Panc1 (cell line): ENCODE data around the gene WNT9A. TPM values are rescaled to one million over a fixed set of nuclear protein-coding genes. Genes with fewer than 3 reads are reported as not detected.
"Not testable (repeated sequence)": the region's sequence is repeated elsewhere in the genome, so short reads cannot be mapped to it uniquely, and the experiment has no call there.

Source experiments
- ATAC-seq: fragments of 200-7000 bp; cut with Tn5 transposase; 2 replicates; pipeline ENCODE4 v1.9.1; 2020; ENCODE audit warnings: mild to moderate bottlenecking, moderate library complexity
- BruUV-seq: library from RNA; stranded (reverse); fragments of 400-500 nt; replicated peaks from 2 replicates; lab custom pipeline; 2021; lab: Mats Ljungman, UMichigan
- CTCF ChIA-PET: fragments of 300-600 bp; sonication (Branson Sonifier 250); formaldehyde crosslinking; loops from one replicate; lab custom pipeline; 2022; ENCODE audit warnings: antibody characterized with exemption; lab: Charles Lee
- POLR2A ChIA-PET: fragments of 300-600 bp; sonication (Branson Sonifier 250); formaldehyde crosslinking; loops from one replicate; lab custom pipeline; 2022; ENCODE audit warnings: antibody characterized with exemption; lab: Charles Lee
- DNase-seq: peaks from one replicate; pipeline ENCODE4 v3.0.0-alpha.2; 2010; ENCODE audit warnings: low read depth, low spot score
- H3K27ac ChIP-seq: 2 replicates; pipeline ENCODE4 v1.5.1; 2011; ENCODE audit warnings: mild to moderate bottlenecking, low read length, inconsistent platforms
- H3K27me3 ChIP-seq: fragments of 200-500 bp; sonication (Bioruptor generic); 2 replicates; pipeline ENCODE4 v1.6.0; 2014; ENCODE audit warnings: low read length, inconsistent platforms; ENCODE audit not compliant: control insufficient read depth, insufficient read depth
- H3K36me3 ChIP-seq: fragments of 200-500 bp; sonication (Bioruptor generic); 2 replicates; pipeline ENCODE4 v1.5.1; 2014; ENCODE audit warnings: inconsistent platforms, mild to moderate bottlenecking, low read length, moderate library complexity; ENCODE audit not compliant: control insufficient read depth, insufficient read depth
- H3K4me1 ChIP-seq: 2 replicates; pipeline ENCODE4 v1.5.1; 2011; ENCODE audit warnings: inconsistent platforms, mild to moderate bottlenecking, low read length, moderate library complexity; ENCODE audit not compliant: control insufficient read depth, insufficient read depth
- H3K4me3 ChIP-seq, 2 experiments: 2 replicates each; pipeline ENCODE4 v1.5.1; 2011 to 2012; ENCODE audit warnings: low read depth in 2 of 2, low read length in 2 of 2, mild to moderate bottlenecking in 2 of 2, inconsistent platforms in 1 of 2, moderate library complexity in 1 of 2
- H3K9me3 ChIP-seq: fragments of 200-500 bp; sonication (Bioruptor generic); 2 replicates; pipeline ENCODE4 v1.5.1; 2014; ENCODE audit warnings: low read depth, mild to moderate bottlenecking, inconsistent platforms, low read length, moderate library complexity; ENCODE audit not compliant: control insufficient read depth, insufficient read depth
- POLR2AphosphoS5 ChIP-seq: IDR thresholded peaks from 2 replicates; pipeline ENCODE4 v1.6.1; 2012; ENCODE audit warnings: mild to moderate bottlenecking, low read depth, low read length, moderate library complexity
- REST ChIP-seq, 2 experiments: IDR thresholded peaks; 2 replicates each; pipeline ENCODE4 v1.6.1; 2011 to 2012; ENCODE audit warnings: low read depth in 2 of 2, control low read depth in 1 of 2, low read length in 1 of 2, mild to moderate bottlenecking in 1 of 2, moderate library complexity in 1 of 2; ENCODE audit not compliant: insufficient read depth in 1 of 2
- SIN3A ChIP-seq: IDR thresholded peaks from 2 replicates; pipeline ENCODE4 v1.6.1; 2012; ENCODE audit warnings: low read depth, mild to moderate bottlenecking, low read length, moderate library complexity, borderline replicate concordance; ENCODE audit not compliant: insufficient read depth
- TCF7L2 ChIP-seq: IDR thresholded peaks from 2 replicates; pipeline ENCODE4 v1.6.1; 2011; ENCODE audit warnings: mild to moderate bottlenecking, low read depth, low read length, inconsistent platforms
- in situ Hi-C: cut with HindIII; loops from 2 replicates; pipeline ENCODE4 v1.10.0; 2016; ENCODE audit warnings: low sequenced_read_pairs, low pct_unique_long_range_greater_than_20kb
- intact Hi-C: fragments of 100-400 bp; cut with micrococcal nuclease; formaldehyde crosslinking; loops from one replicate; pipeline ENCODE4 v1.10.0; 2022; ENCODE audit not compliant: unreplicated experiment
- total RNA-seq: library from RNA; stranded (reverse); gene quantifications from one replicate; pipeline ENCODE4 v1.2.1, GENCODE V29; 2021; ENCODE audit not compliant: unreplicated experiment
- TF ChIP-seq, protein P1 (sequence below): fragments of 450-650 bp; IDR thresholded peaks from 2 replicates; pipeline ENCODE4 v1.5.1; 2017; ENCODE audit warnings: mild to moderate bottlenecking

WNT9A gene
- total RNA-seq, 1 experiment from 2014 or later: 26.5 TPM

DNA sequence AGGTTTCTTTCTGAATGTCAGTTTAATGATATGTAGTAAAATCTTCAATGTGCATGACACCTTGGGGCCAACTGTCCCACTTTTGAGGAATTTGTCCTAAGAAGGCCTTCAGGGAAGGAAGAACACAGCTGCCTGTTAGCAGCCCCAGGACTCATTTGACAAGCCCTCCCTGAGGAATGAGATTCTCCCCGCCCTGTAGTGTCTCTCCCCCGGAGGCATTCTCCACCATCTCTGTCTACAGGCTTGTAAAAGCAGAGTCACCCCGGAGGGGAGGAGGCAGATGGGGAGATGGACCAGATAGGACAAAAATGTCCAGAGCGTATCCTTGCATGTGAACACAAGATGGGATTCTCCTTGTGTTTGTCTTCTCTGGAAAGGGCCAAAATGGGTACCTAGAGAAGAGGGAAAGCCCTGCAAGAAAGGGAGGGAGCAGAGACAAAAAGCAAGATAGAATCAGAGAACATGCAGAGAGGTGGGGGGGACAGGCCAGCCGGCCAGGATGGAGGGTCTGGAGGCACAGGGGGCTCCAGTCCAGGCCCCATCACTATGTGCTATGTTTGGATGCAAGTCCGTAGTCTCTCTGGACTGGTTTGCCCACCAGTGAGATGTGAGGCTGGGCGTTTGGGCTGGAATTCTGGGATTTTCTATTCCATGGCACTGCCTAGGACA, 47.0 kb upstream of the WNT9A start:
- ChIA-PET CTCF (no interaction called here), POLR2A (no interaction called here)
- in situ Hi-C loops (no loop called here), intact Hi-C loops (no loop called here)
- DNase-seq: no peak
- BruUV-seq: no TSS peak
- Histone ChIP-seq H3K27me3 (no peaks in the 10 kb centered on the region), H3K27ac (no peak overlapping the region), H3K9me3 (peaks cover 3% of the 10 kb centered on the region; the same call in 1 of the 2 replicates), H3K36me3 (no peaks in the 10 kb centered on the region), H3K4me1 (no peaks in the 10 kb centered on the region), H3K4me3 (no peak overlapping the region)
- ATAC-seq: no peak
- TF ChIP-seq SIN3A (no peak), TCF7L2 (no peak), POLR2AphosphoS5 (no peak), REST (IDR thresholded peaks at IDR 0.05; ENCODE audit: insufficient read depth in 1 of 2, low read depth in 2 of 2, low read length in 1 of 2) (no peak)
- TF ChIP-seq, protein P1, sequence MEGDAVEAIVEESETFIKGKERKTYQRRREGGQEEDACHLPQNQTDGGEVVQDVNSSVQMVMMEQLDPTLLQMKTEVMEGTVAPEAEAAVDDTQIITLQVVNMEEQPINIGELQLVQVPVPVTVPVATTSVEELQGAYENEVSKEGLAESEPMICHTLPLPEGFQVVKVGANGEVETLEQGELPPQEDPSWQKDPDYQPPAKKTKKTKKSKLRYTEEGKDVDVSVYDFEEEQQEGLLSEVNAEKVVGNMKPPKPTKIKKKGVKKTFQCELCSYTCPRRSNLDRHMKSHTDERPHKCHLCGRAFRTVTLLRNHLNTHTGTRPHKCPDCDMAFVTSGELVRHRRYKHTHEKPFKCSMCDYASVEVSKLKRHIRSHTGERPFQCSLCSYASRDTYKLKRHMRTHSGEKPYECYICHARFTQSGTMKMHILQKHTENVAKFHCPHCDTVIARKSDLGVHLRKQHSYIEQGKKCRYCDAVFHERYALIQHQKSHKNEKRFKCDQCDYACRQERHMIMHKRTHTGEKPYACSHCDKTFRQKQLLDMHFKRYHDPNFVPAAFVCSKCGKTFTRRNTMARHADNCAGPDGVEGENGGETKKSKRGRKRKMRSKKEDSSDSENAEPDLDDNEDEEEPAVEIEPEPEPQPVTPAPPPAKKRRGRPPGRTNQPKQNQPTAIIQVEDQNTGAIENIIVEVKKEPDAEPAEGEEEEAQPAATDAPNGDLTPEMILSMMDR: no peak

DNA sequence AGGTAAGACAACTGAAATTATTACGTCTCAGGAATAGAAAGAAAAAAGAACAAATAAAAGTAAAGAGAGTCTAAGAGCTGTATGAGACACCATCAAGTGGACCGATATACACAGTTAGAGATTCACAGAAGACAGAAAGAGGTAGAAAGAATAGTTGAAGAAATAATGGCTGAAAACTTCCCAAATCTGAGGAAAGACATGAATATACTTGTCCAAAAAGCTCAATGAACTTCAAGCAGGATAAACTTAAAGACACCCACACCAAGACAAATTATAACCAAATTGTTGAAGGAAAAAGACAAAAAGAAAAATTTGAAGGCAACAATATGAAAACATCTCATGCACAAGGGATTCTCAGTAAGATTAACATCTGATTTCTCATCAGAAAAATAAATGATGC, 39.4 kb upstream of the WNT9A start:
- in situ Hi-C loops: no loop called here
- no peak for TF ChIP-seq REST (IDR thresholded peaks at IDR 0.05; ENCODE audit: insufficient read depth in 1 of 2, low read depth in 2 of 2, low read length in 1 of 2)
- TF ChIP-seq SIN3A: no peak
- TF ChIP-seq POLR2AphosphoS5: no peak
- no peak for TF ChIP-seq TCF7L2
- TF ChIP-seq, protein P1: no peak
- POLR2A ChIA-PET: interaction anchor here (1.1 kb wide), 1 partner anchor 24 kb away, joined by 3 read pairs; no protein-coding TSS in a partner anchor

DNA sequence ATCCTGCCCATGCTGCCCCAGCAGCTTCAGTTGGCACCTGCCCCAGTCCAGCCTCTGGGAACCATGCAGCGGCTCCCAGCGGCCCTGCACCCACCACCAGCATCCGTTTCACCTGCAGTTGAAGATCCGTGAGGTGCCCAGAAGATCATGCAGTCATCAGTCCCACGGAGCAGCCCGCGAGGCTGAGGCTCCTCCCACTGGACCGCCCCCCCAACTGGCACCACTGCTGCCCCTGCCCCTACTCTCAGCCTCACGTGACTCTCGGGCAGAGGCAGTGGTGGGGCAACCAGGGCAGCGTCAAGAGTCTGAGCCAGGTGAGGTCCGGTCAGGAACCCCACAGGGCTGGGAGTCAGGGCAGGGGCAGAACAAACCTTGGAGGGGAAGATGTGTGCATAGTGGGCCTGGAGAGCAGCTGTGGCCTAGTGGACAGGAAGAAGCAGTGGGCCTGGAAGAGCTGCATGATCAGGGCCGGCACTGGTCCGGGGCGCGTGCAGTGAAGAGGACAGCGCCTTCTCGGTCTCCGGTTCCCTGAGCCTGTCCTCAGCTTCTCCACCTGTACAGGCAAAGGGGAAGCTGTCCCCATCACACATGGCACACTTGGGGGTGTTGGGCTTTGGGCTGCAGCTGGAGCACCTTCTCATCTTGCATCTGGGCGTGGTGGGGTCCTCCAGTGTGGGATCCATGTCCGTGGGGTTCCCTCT, 28.0 kb upstream of the WNT9A start:
- intact Hi-C loops, H3K36me3 ChIP-seq, ATAC-seq, CTCF ChIA-PET, H3K27ac ChIP-seq, in situ Hi-C loops, H3K4me3 ChIP-seq, BruUV-seq, H3K9me3 ChIP-seq, POLR2A ChIA-PET, H3K4me1 ChIP-seq, DNase-seq, H3K27me3 ChIP-seq: not testable (repeated sequence)

More for the DNA sequence above, 39.4 kb upstream of the WNT9A start:
- no peak overlapping the region for H3K4me3 ChIP-seq
- H3K9me3 ChIP-seq: no peaks in the 10 kb centered on the region
- peaks cover 6% of the 10 kb centered on the region; the same call in 1 of the 2 replicates for H3K27me3 ChIP-seq
- no peaks in the 10 kb centered on the region for H3K36me3 ChIP-seq
- CTCF ChIA-PET: no interaction called here
- DNase-seq: no peak
- ATAC-seq: no peak
- H3K4me1 ChIP-seq: no peaks in the 10 kb centered on the region
- no peak overlapping the region for H3K27ac ChIP-seq
- no TSS peak for BruUV-seq
- intact Hi-C loops: no loop called here
